AG04449 (cell line): ENCODE measurements around the gene POLE.

ENCODE experiments used
- CTCF ChIA-PET: fragments of 350-600 bp; formaldehyde crosslinking; extraction: SDS; loops from one replicate; lab custom pipeline; 2021; ENCODE audit warnings: antibody characterized with exemption; lab: Yijun Ruan, JAX
- POLR2A ChIA-PET: fragments of 400-600, 350-600 bp; formaldehyde crosslinking; extraction: SDS; loops from one replicate; lab custom pipeline; 2020; ENCODE audit warnings: antibody characterized with exemption, inconsistent platforms; lab: Yijun Ruan, JAX
- DNase-seq: peaks from one replicate; pipeline ENCODE4 v3.0.0-alpha.2; 2010; ENCODE audit warnings: low read depth, low spot score
- H3K4me3 ChIP-seq: 2 replicates; pipeline ENCODE4 v1.5.1; 2011; ENCODE audit warnings: low read depth, mild to moderate bottlenecking, control low read depth, low read length
- TF ChIP-seq, protein P1 (sequence below): IDR thresholded peaks from one replicate; pipeline ENCODE4 v1.5.1; 2011; ENCODE audit warnings: mild to moderate bottlenecking, moderate library complexity, low read length, control low read depth, inconsistent platforms; ENCODE audit not compliant: insufficient read depth; ENCODE audit errors: missing control alignments

POLE gene

DNA sequence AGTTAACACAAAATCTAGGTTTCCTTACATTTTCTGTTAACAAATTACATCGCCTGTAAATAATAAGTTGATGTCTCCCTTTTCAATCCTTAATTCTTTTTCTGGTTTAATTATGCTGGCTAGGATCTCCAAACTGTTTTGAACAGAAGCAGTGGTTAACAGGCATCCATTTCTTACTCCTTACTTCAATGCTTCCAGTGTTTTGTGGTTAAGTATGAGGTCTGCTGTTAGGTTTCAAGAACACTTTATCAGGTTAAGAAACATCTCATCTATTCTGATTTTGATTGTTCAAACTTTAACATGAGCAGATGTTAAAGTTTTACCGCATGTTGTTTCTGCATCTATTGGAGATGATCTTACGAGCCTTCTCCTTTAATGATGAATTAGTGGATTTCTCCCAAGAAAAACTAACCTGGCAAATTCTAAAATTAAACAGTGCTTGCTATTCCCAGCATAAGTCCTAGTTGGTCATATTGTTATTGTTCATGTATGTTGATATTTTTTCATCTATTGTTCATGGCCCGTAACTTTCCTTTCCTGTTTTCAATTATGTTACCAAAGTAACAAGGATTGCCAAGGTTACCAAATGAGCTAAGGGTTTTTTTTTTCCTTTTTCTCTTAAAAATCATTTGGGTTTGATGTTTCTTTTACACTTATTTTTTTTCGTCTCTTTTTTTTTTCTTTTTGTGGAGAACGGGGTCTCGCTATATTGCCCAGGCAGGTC lies 33.4 kb downstream of the POLE start:
- no peak overlapping the region for H3K4me3 ChIP-seq
- DNase-seq: no peak
- ChIA-PET CTCF (interaction anchor here (7.4 kb wide), 1 partner anchor 16 kb away, joined by 36 read pairs; no protein-coding TSS in a partner anchor), POLR2A (no interaction called here)
- TF ChIP-seq, protein P1, sequence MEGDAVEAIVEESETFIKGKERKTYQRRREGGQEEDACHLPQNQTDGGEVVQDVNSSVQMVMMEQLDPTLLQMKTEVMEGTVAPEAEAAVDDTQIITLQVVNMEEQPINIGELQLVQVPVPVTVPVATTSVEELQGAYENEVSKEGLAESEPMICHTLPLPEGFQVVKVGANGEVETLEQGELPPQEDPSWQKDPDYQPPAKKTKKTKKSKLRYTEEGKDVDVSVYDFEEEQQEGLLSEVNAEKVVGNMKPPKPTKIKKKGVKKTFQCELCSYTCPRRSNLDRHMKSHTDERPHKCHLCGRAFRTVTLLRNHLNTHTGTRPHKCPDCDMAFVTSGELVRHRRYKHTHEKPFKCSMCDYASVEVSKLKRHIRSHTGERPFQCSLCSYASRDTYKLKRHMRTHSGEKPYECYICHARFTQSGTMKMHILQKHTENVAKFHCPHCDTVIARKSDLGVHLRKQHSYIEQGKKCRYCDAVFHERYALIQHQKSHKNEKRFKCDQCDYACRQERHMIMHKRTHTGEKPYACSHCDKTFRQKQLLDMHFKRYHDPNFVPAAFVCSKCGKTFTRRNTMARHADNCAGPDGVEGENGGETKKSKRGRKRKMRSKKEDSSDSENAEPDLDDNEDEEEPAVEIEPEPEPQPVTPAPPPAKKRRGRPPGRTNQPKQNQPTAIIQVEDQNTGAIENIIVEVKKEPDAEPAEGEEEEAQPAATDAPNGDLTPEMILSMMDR: no peak

DNA sequence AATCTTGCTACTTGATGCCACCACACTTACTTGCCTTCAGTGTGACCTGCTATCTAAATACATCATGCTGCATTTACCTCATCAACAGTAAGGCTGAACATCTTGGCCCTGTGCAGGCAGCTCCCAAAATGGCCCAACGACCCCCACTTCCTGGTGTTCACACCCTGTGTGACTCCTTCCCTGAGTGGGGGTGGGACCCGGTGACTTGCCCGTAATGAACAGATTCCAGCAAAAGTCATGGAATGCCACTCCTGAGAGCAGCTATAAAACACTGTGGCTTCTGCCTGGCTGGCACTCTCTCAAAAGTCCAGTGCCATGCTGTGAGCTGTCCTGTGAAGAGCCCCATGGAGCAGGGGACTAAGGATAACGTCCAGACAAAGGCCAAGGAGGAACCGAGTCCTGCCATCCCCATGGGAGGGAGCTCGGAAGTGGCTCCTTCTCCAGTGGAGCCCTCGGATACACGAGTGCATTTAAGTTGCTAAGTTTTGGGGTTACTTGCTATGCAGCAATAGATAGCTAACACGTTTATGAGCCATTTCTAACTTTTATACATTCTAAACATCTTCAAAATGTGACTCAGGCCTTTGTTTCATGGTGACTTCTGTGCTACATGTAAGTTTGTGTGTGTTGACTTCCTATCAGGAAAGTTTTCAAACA lies 35.6 kb downstream of the POLE start:
- DNase-seq: no peak
- TF ChIP-seq, protein P1: no peak
- ChIA-PET POLR2A (no interaction called here), CTCF (interaction anchor here (1.6 to 1.7 kb wide), 2 partner anchors 10 to 13 kb away, joined by 3 to 9 read pairs; no protein-coding TSS in a partner anchor)
- no peak overlapping the region for H3K4me3 ChIP-seq

DNA sequence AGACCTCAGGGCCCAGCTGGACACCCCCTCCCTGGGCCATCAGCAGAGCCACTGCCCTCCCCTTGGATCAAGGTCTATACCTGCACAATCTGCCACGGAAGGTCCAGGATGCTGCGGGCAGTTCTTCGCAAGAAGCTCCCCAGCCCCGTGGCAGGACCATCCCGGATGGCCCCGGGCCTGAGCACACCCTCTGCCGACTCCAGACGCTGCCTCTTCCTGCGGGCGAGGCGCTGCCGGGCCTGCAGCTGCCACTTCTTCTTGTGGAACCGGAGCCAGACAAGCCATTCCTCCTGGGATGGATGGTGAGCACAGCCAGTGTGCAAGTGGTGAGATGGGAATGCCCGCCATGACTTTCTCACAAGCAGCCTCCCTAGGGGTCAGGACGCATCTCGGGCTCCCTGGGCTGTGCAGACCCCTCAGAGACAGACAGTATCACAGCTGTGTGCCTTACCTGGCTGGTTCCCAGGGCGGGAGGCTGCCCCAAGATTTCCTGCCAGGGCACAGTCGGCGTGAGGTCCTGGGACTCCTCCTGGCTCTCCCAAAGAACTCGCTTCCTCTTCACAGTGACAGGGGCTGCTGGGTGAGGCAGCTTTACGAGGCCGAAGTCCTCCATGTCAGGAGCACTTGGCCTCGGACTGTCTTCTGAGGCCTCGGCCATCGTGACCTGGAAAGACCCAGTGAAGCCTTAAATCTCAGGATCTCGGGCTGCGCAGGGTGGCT lies 37.8 kb downstream of the POLE start:
- POLR2A ChIA-PET: no interaction called here
- H3K4me3 ChIP-seq: no peak overlapping the region
- CTCF ChIA-PET: interaction anchor here (1.9 to 4.3 kb wide), 2 partner anchors 11 to 34 kb away, joined by 9 to 39 read pairs; no protein-coding TSS in a partner anchor
- no peak for DNase-seq
- TF ChIP-seq, protein P1: no peak

DNA sequence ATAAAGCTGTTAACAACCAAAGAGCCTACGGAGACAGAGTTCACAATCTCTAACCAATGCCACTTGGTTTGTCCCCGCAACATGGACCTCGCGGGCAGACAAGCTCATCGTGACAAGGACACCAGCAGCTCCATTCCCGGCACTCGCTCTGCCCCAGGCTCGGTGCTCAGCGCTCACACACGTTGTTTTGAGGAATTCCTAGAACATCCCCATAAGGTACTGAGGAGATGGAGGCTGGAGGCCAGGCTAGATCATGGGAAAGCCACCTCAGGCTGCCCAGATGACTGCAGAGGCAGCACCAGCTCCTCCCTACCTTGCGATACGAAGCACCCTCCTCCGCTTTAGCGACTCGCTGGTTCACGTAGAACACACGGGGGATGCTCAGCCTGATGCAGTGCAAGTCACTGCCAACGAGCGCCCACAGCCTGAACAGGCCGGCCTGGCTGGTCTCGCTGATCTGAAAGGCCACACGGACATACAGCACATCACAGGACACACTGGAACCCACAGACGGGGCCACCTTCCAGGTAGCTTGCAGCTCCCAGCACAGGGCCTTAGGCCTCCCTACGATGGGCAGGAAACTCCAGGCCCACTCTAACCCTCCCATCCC lies 38.4 kb downstream of the POLE start:
- ChIA-PET POLR2A (no interaction called here), CTCF (interaction anchor here (1.2 to 4.3 kb wide), 3 partner anchors 11 to 34 kb away, joined by 3 to 39 read pairs (median 9); no protein-coding TSS in a partner anchor)
- no peak for DNase-seq
- H3K4me3 ChIP-seq: no peak overlapping the region
- TF ChIP-seq, protein P1: no peak

DNA sequence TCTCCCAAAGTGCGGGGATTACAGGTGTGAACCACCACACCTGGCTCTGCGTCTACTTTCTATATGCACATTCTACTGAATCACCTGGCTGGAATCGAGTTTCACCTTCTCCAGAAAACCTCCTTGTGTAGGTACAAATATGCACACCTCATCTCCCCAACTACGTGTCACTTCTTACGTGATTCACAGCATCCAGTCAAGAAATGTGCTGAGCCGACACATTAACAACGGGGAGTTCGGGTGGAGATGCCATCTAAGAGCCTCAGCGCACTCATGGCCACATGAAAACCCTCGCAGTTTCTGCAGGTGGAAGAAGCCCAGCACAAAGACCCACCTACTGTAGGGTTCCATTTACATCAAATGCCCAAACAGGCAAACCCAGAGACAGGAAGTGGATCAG lies 39.3 kb downstream of the POLE start:
- POLR2A ChIA-PET: no interaction called here
- TF ChIP-seq, protein P1: no peak
- no peak overlapping the region for H3K4me3 ChIP-seq
- DNase-seq: no peak
- CTCF ChIA-PET: interaction anchor here (0.9 to 4.3 kb wide), 3 partner anchors 8 to 31 kb away, joined by 3 to 39 read pairs (median 3); no protein-coding TSS in a partner anchor
